Activated T-helper 17 cell treated with anti-CD3 and anti-CD28 coated beads, Interleukin-2, amount 50 U/mL, for 72 hours (primary cell): Measurements from ENCODE around the gene STPG3. TPM values are rescaled to one million over a fixed set of nuclear protein-coding genes. Genes with fewer than 3 reads are reported as not detected.

ENCODE experiments used
- ATAC-seq: fragments of 150-1000 bp; cut with Tn5 transposase; replicated peaks from 2 replicates; pipeline ENCODE4 v1.10.0; 2021; ENCODE audit warnings: mild to moderate bottlenecking, moderate library complexity
- H3K27ac Mint-ChIP-seq: one replicate; pipeline ENCODE4 v1.8.0; 2022; ENCODE audit warnings: mixed read lengths
- H3K27me3 Mint-ChIP-seq: one replicate; pipeline ENCODE4 v1.8.0; 2022; ENCODE audit warnings: mixed read lengths
- H3K36me3 Mint-ChIP-seq: one replicate; pipeline ENCODE4 v1.8.0; 2022; ENCODE audit warnings: low read depth, mild to moderate bottlenecking, mixed read lengths
- H3K4me1 Mint-ChIP-seq: one replicate; pipeline ENCODE4 v1.8.0; 2022; ENCODE audit warnings: mixed read lengths
- H3K4me3 Mint-ChIP-seq: one replicate; pipeline ENCODE4 v1.8.0; 2022; ENCODE audit warnings: mild to moderate bottlenecking, mixed read lengths
- H3K9me3 Mint-ChIP-seq: one replicate; pipeline ENCODE4 v1.8.0; 2022; ENCODE audit warnings: mixed read lengths
- total RNA-seq, 2 donors: library from RNA; stranded (reverse); gene quantifications; one replicate each; pipeline ENCODE4 v1.2.3, GENCODE V29; 2022

STPG3 gene
- total RNA-seq, 2 donors from 2014 or later: not detected

DNA sequence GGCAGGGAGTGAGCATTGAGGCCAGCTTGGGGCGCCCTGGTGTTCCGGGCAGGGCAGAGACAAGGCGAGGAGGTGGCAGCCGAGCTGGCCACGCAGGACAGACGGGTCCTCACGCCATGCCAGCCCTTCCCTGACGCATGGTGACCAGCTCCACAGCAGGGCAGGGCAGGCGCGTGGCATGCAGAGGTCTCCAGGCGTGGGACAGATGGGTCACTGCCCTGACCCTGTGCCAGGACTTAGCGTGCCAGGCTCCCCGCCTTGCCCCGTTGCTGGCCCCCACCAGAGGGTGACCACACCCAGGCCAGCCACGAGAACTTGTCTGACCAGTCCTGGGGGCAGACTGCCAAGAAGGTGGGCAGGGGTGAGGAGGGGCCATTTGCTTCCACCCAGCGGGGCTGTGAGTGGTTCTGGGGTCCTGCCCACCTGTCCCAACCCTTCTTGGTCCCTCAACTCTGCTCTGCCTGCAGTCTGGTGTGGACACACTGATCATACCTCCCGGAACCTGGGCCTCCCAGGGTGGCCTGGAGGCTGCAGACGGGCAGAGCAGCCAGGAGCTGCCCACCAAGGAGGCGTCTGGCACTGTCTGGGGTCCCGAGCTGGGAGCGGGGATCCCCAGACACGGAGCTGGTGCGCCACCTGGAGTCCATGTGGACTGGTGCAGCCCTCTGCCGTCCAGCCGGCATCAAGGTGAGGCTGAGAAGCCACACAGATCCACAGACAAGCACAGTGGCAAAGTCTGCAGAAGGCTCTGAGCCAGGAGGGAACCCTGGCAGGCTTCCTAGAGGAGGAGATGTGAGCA, 23.8 kb upstream of the STPG3 start, which contains the start of gene RNF224:
RNF224 (plus strand) TSS at position 449 of the 799 bp plus-strand sequence. CDS start 834 bp downstream, outside the sequence.
- H3K27me3 Mint-ChIP-seq: peaks cover 3% of the 10 kb centered on the region
- peak; percentile 48 for ATAC-seq
- H3K36me3 Mint-ChIP-seq: no peaks in the 10 kb centered on the region
- no peak within 1 kb of the TSS for H3K4me3 Mint-ChIP-seq
- H3K4me1 Mint-ChIP-seq: peaks cover 5% of the 10 kb centered on the region
- no peak within 1 kb of the TSS for H3K27ac Mint-ChIP-seq
- no peaks in the 10 kb centered on the region for H3K9me3 Mint-ChIP-seq

DNA sequence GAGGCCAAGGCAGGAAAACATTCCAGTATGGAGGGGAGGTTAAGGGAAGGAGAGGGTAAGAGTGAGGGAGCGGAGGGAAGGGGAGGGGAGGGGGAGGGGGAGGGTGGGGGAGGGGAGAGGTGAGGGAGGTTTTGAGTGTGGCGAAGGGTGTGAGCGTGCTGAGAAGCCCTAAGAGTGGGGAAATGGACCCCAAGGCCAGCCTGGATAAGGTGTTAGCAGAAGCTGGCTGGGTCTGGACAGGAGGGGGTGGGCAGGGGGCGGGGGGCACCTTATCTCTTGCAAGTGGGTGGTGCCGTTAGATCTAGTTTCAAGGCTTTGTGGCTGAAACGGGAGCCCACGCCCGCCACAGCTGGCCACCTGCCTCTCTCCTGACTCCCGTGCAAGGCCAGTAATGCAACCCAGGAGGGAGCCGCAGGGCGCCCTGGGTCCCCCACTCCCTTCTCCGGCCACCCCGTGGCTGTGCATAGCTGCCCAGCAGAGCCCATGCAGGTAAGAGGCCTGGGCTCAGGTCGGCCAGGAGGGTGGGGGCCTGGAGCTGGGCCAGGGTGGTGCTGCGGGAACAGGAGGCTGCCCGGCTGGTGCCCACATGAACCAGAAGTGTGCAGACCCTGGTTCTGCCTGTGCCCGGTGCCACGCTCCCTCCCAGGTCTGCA, 23.1 kb upstream of the STPG3 start:
- Mint-ChIP-seq H3K9me3 (no peaks in the 10 kb centered on the region), H3K27me3 (peaks cover 3% of the 10 kb centered on the region), H3K4me3 (no peak overlapping the region), H3K36me3 (no peaks in the 10 kb centered on the region), H3K4me1 (peaks cover 5% of the 10 kb centered on the region), H3K27ac (no peak overlapping the region)
- no peak for ATAC-seq

DNA sequence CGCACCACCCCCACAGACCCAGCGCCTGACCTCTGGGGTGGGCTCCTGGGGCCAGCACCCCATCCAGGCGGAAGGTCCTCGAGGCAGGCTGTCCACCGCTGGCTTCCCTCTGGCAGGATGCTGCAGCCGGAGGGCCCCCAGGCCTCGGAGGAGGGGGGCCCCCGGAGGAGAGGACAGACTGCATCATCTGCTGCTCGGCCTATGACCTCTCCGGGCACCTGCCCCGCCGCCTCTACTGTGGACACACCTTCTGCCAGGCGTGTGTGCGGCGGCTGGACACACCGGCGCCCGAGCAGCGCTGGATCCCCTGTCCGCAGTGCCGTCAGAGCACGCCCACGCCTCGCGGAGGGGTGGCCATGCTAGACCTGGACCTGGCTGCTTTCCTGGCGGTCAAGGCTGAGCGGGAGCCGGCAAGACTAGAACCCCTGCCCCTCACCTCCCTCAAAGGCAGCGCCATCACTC, 22.5 kb upstream of the STPG3 start:
- peaks cover 3% of the 10 kb centered on the region for H3K27me3 Mint-ChIP-seq
- peaks cover 5% of the 10 kb centered on the region for H3K4me1 Mint-ChIP-seq
- no peaks in the 10 kb centered on the region for H3K36me3 Mint-ChIP-seq
- H3K4me3 Mint-ChIP-seq: no peak overlapping the region
- H3K9me3 Mint-ChIP-seq: no peaks in the 10 kb centered on the region
- no peak for ATAC-seq
- H3K27ac Mint-ChIP-seq: no peak overlapping the region

DNA sequence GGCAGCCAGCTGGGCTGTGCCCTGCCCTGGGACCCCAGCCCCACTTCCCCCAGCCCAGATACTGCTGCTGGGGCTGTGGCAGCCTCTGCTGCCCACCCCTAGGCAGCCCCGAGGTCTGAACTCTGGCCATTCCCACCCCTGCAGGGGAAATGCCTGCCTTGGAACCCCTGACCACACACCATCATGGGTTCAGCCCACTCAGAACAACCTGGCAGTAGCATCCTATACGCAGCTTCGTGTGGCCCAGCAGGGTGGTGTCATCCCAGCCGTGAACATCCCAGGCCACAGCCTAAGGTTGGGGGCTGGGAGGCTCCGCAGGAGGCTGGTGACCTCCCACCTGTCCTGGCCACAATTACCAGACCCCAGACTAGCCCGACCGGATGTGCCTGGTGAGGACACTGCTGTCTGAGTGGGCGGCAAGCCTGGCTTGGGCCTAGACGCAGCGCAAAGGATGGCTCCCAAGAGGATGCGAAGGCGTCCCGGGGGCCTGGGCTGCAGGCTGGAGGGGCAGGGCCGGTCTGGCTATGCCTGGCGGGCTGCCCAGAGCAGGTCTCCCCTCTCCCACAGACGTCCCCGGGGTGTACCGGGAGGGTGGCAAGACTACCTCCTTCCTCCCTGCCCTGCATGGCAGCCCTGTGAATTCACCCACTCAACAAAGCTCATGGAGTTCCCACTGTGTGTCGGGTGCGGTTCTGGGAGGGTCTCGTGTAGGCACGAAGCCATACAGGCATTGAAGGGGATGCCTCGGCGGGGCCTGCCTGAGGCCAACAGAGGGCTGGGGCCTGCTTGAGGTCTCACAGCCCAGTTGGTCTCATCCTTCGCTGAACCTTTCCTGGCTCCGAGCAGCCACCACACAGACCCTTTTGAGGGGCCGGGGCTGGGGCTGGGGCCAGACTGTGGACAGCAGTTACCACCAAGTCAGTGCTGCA, 21.9 kb upstream of the STPG3 start:
- Mint-ChIP-seq H3K27ac (no peak overlapping the region), H3K4me3 (no peak overlapping the region), H3K9me3 (no peaks in the 10 kb centered on the region), H3K27me3 (peaks cover 3% of the 10 kb centered on the region), H3K36me3 (no peaks in the 10 kb centered on the region), H3K4me1 (peaks cover 5% of the 10 kb centered on the region)
- no peak for ATAC-seq

DNA sequence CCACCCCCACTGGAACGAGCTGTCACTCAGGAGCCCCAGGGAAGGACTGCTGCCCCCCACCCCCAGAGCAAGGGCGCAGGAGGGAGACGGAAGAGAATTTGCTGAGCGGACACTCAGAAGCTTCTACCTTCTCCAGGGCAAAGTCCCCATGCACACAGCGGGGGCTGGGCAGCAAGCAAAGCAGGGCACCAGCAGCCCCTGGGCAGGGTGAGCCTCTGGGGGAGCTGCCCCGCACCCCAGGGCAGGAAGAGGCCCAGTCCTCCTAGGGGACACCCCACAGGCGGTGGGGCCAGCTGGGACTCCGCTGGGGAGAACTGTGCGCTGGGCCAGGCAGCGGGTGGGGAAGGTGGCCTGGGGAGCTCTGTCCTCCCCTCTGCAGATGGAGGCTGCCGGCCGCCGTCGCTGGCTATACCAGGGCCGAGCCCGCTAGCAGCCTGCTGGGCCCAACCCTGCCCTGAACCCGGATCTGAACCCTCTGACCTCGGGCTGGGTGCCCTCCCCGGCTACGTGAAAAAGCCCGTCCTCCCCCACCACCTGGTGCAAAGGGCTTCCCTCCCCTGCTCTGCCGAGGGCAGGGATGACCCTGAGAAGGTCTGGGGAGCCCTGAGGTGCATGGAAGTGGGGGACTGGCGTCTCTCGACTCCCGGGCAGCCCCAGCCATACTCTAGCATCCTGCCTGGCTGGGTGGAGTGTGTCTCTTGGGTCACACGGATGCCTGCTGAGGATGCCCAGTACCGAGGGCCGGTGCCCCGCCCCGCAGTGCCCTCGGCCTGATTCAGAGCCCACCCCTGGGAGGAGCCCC, 21.0 kb upstream of the STPG3 start:
- Mint-ChIP-seq H3K9me3 (no peaks in the 10 kb centered on the region), H3K36me3 (no peaks in the 10 kb centered on the region), H3K4me3 (no peak overlapping the region), H3K27me3 (peaks cover 6% of the 10 kb centered on the region), H3K4me1 (peaks cover 5% of the 10 kb centered on the region), H3K27ac (no peak overlapping the region)
- no peak for ATAC-seq

DNA sequence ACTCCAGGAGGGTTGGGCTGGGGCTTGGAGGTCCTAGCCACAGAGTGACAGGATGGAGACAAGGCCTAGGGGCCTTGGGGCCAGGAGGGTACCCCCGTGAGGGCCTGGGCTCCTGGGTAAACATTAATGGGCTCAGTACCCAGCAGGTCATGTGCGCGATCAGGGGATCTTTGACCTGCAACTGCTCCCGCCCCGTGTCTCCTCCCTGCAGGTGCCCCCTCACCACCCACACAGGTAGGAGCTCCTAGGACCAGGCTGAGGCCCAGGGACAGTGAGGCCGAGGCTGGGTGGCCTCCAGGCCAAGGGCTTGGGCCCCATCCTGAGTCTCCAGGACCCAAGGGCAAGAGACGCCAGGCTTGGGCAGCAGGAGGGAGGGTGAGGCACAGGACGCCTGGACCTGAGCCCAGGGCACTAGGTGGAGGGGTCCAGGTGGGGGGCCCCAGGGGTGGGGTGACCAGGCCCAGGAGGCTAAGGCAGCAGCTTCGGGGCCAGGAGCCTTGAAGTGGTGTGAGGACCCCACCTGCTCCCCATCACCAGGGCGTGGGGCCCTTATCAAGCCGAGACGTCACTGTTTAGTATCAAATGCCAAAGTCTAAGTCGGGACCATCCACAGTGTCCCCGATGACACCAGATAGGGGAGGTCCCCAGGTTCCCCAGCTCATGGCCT, 20.2 kb upstream of the STPG3 start, which contains the start of gene SLC34A3:
SLC34A3 (plus strand) TSS at position 197 of the 667 bp plus-strand sequence. CDS start 802 bp downstream, outside the sequence.
- no peaks in the 10 kb centered on the region for H3K9me3 Mint-ChIP-seq
- peaks cover 8% of the 10 kb centered on the region for H3K27me3 Mint-ChIP-seq
- no peak within 1 kb of the TSS for H3K27ac Mint-ChIP-seq
- H3K4me1 Mint-ChIP-seq: peaks cover 5% of the 10 kb centered on the region
- no peaks in the 10 kb centered on the region for H3K36me3 Mint-ChIP-seq
- H3K4me3 Mint-ChIP-seq: no peak within 1 kb of the TSS
- ATAC-seq: no peak

DNA sequence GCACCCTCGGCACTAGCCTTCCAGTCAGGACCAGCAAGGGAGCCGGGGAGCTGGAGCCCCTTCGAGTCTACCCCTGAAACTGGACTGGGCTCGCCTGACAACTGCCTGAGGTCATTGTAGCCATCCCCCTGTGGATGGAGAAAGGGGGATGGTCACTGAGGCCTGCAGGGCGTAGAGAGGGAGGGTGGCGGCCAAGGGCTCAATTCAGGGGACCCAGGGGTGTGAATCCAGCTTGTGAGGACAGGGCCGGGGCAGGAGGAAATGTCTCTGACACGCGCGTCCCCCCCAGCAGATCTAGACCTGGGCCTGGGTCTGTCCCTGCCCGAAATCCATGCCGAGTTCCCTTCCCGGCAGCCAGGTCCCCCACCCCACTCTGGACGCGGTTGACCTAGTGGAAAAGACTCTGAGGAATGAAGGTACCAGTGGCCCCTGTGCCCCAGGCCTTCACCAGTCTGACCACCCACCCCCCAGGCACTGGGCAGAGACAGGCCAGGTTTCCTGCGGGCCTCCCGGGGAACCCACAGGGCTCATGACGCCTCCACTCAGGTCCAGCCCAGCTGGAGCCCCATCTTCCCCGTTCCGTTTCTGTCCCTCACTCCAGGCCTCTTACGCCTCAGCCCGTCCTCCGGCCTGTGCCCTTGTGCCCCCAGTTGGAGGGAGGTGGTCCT, 19.6 kb upstream of the STPG3 start:
- H3K36me3 Mint-ChIP-seq: no peaks in the 10 kb centered on the region
- H3K4me1 Mint-ChIP-seq: peaks cover 5% of the 10 kb centered on the region

DNA sequence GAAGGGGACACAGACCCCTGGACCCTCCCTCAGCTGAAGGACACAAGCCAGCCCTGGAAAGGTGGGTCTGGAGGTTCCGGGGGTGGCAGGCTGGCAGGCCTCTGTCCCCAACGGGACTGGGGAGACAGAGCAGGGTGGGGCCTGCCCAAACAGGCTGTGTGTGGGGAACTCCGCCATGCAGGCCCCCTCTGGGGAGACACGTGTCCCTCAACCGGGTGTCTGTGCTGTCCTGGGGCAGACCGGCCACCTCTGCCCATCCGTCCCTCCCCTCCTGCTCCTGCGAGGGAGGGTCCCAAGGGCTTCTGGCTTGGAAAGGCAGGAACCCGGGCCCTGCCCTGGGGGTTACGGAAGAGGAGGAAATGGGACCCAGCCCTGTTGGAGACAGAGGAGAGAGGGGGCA, 19.0 kb upstream of the STPG3 start:
- no peaks in the 10 kb centered on the region for H3K36me3 Mint-ChIP-seq

More for the DNA sequence above, 19.6 kb upstream of the STPG3 start:
- H3K4me3 Mint-ChIP-seq: no peak overlapping the region
- ATAC-seq: no peak
- no peak overlapping the region for H3K27ac Mint-ChIP-seq
- H3K9me3 Mint-ChIP-seq: no peaks in the 10 kb centered on the region
- H3K27me3 Mint-ChIP-seq: peaks cover 8% of the 10 kb centered on the region

DNA sequence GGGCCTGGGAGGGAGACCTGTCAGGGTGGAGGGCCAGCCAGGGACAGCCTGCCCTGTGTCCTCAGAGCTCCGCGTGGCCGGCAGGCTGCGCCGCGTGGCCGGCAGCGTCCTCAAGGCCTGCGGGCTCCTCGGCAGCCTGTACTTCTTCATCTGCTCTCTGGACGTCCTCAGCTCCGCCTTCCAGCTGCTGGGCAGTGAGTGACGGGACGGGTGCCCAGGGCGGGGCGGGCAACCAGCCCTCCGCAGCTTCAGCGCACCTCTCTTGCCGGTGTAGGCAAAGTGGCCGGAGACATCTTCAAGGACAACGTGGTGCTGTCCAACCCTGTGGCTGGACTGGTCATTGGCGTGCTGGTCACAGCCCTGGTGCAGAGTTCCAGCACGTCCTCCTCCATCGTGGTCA, 18.6 kb upstream of the STPG3 start:
- H3K4me1 Mint-ChIP-seq: peaks cover 3% of the 10 kb centered on the region
- H3K27ac Mint-ChIP-seq: no peak overlapping the region
- H3K27me3 Mint-ChIP-seq: peaks cover 7% of the 10 kb centered on the region
- no peak for ATAC-seq
- H3K9me3 Mint-ChIP-seq: no peaks in the 10 kb centered on the region
- no peaks in the 10 kb centered on the region for H3K36me3 Mint-ChIP-seq
- no peak overlapping the region for H3K4me3 Mint-ChIP-seq

More for the DNA sequence above, 19.0 kb upstream of the STPG3 start:
- no peaks in the 10 kb centered on the region for H3K9me3 Mint-ChIP-seq
- peaks cover 8% of the 10 kb centered on the region for H3K27me3 Mint-ChIP-seq
- no peak for ATAC-seq
- H3K27ac Mint-ChIP-seq: no peak overlapping the region
- H3K4me3 Mint-ChIP-seq: no peak overlapping the region
- peaks cover 5% of the 10 kb centered on the region for H3K4me1 Mint-ChIP-seq

DNA sequence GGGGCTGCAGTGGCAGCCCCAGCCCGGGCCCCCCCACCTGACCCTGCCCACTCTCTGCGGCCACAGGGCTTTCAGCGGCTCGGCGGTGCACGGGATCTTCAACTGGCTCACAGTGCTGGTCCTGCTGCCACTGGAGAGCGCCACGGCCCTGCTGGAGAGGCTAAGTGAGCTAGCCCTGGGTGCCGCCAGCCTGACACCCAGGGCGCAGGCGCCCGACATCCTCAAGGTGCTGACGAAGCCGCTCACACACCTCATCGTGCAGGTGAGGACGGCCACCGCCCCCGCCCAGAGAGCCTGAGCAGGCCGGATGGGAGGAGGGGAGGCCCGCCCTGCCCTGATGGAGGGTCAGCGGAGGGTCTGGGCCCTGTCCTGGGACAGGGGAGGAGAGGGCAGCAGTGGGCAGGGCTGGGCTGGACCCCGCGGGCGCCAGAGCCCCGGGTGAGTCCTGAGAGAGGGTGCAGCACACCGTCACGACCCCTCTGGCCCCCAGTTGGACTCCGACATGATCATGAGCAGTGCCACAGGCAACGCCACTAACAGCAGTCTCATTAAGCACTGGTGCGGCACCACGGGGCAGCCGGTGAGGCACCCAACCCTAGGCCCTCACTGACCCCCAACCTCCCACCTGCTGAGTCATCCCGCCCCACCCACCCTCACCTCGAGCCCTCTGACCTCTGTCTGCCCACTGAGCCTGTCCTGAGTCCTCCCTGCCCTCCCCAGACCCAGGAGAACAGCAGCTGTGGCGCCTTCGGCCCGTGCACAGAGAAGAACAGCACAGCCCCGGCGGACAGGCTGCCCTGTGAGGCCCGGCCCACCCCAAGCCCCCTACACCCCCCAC, 17.7 kb upstream of the STPG3 start:
- H3K36me3 Mint-ChIP-seq: no peaks in the 10 kb centered on the region
- no peak overlapping the region for H3K4me3 Mint-ChIP-seq
- no peak for ATAC-seq
- no peak overlapping the region for H3K27ac Mint-ChIP-seq
- H3K9me3 Mint-ChIP-seq: no peaks in the 10 kb centered on the region
- no peaks in the 10 kb centered on the region for H3K4me1 Mint-ChIP-seq
- peaks cover 4% of the 10 kb centered on the region for H3K27me3 Mint-ChIP-seq

DNA sequence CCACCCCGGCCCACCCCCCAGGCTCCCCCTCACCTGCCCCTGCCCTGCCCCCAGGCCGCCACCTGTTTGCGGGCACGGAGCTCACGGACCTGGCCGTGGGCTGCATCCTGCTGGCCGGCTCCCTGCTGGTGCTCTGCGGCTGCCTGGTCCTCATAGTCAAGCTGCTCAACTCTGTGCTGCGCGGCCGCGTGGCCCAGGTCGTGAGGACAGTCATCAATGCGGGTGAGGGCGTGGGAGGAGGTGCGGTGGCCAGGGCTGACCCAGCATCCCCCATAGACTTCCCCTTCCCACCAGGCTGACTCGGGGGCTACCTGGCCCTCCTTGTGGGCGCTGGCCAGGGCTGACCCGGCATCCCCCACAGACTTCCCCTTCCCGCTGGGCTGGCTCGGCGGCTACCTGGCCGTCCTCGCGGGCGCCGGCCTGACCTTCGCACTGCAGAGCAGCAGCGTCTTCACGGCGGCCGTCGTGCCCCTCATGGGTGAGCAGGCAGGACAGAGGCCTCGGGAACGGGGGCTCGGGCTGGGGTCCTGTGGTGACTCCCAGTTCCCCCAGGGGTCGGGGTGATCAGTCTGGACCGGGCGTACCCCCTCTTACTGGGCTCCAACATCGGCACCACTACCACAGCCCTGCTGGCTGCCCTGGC, 16.9 kb upstream of the STPG3 start:
- no peaks in the 10 kb centered on the region for H3K9me3 Mint-ChIP-seq
- H3K36me3 Mint-ChIP-seq: no peaks in the 10 kb centered on the region
- no peak overlapping the region for H3K4me3 Mint-ChIP-seq
- no peaks in the 10 kb centered on the region for H3K4me1 Mint-ChIP-seq
- peaks cover 4% of the 10 kb centered on the region for H3K27me3 Mint-ChIP-seq
- no peak overlapping the region for H3K27ac Mint-ChIP-seq
- ATAC-seq: no peak
